ENCODE measurements around the gene MOB1B.

MOB1B gene

DNA sequence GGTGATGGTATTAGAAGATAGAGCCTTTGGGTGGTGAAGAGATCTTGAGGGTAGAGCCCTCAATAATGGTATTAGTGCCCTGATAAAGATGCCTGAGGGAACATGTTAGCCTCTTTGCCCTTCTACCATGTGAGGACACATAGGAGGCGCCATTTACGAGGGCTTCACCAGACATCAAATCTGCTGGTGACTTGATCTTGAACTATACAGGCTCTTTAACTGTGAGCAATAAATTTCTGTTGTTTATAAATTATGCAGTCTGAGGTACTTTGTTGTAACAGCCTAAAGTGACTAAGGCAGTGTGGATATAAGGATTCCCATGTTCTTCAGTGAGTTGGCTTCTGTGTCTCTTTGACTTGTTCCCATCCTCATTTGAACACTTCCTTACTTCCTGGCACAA lies 11.8 kb downstream of the MOB1B start:
- TF ChIP-seq, protein P1, sequence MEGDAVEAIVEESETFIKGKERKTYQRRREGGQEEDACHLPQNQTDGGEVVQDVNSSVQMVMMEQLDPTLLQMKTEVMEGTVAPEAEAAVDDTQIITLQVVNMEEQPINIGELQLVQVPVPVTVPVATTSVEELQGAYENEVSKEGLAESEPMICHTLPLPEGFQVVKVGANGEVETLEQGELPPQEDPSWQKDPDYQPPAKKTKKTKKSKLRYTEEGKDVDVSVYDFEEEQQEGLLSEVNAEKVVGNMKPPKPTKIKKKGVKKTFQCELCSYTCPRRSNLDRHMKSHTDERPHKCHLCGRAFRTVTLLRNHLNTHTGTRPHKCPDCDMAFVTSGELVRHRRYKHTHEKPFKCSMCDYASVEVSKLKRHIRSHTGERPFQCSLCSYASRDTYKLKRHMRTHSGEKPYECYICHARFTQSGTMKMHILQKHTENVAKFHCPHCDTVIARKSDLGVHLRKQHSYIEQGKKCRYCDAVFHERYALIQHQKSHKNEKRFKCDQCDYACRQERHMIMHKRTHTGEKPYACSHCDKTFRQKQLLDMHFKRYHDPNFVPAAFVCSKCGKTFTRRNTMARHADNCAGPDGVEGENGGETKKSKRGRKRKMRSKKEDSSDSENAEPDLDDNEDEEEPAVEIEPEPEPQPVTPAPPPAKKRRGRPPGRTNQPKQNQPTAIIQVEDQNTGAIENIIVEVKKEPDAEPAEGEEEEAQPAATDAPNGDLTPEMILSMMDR (conservative IDR thresholded peaks at IDR 0.05; ENCODE audit: low read depth, low read length): no peak
- H3K4me3 ChIP-seq (ENCODE audit: low read length): no peak overlapping the region
- DNase-seq (ENCODE audit: low read depth): no peak

DNA sequence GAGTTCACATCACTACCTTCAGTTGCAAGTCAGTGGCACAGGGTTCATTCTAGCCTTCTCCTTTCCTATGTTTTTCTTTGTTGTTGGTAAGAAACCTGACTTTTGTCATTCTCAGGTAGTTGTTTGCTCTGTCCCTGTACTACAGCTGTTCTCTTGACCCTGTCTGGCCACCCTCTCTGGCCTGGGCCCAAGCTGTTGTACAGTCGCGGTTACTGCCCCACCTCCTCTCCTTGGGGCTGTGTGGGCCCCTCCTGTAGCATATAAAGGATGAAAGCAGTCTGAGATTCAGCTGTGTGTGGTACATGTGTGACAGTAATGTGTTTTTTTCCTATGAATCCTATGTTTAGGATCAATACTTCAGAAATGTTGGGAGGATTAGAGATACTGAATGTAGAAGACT lies 12.5 kb downstream of the MOB1B start:
- DNase-seq (ENCODE audit: low read depth): no peak
- TF ChIP-seq, protein P1 (conservative IDR thresholded peaks at IDR 0.05; ENCODE audit: low read depth, low read length): no peak
- H3K4me3 ChIP-seq (ENCODE audit: low read length): no peak overlapping the region

DNA sequence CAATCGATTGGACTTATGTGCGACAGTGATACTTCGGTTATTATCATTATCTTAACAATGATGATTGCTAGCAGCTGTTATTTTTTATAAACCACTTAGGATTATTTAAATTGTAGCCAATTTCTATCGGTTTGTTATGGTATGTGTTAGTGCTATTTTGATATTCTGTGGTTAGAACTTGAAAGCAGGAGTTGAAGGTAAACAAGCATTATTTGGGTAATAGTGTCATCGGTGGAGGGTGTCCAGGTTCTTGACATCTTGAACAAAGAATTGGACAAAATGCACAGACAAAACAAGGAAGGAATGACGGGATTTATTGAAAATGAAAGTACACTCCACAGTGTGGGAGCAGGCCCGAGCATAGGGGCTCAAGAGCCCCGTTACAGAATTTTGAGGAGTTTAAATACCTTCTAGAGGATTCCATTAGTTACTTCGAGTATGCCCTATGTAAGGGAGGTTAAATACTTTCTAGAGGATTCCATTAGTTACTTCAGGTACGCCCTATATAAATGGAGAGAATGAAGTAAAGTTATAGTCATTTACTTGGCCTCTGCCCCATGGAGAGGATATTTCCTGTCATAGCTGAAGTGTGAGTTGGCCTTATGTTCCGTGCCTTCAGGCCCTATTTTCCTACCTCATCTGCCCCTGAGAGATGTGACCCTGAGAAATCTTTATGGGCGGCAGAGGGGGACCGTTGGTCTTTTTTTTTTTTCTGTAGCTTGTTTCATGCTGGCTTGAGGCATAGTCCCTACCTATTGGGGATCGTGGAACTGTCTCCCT lies 13.1 kb downstream of the MOB1B start:
- TF ChIP-seq, protein P1 (conservative IDR thresholded peaks at IDR 0.05; ENCODE audit: low read depth, low read length): no peak
- DNase-seq (ENCODE audit: low read depth): no peak
- H3K4me3 ChIP-seq (ENCODE audit: low read length): no peak overlapping the region

DNA sequence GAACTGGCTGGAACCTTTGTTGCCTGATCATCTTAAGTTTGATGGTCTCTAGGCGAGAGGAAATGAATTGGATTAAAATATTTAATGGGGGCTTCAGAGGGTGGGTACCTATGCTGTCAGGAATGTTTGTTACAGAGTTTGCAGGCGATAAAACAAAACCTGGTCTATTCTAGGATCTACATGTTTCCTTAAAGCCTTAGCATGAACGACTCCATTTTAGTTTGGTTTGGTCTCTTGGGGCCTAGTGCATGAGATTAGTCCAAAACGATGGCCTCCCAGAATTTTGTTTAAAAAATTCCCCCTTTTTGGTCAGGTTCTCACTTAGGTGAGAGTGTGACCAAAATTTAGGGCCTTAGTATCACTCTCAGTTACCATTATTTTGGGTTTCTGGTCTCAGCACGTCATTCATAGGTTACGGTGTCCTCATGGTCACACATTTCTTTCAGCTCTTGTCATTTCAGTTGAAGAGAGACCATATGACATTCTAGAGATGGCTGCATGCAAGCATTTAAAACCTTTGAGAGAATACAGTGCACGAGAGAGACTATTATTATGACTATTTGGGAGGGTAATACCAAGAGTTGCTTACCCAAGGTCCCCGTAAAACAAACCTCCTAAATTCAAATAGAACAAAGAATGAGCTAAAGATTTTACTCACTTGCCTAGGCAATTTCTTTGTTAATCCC lies 13.8 kb downstream of the MOB1B start:
- no peak for DNase-seq (ENCODE audit: low read depth)
- H3K4me3 ChIP-seq (ENCODE audit: low read length): no peak overlapping the region
- TF ChIP-seq, protein P1 (conservative IDR thresholded peaks at IDR 0.05; ENCODE audit: low read depth, low read length): no peak

DNA sequence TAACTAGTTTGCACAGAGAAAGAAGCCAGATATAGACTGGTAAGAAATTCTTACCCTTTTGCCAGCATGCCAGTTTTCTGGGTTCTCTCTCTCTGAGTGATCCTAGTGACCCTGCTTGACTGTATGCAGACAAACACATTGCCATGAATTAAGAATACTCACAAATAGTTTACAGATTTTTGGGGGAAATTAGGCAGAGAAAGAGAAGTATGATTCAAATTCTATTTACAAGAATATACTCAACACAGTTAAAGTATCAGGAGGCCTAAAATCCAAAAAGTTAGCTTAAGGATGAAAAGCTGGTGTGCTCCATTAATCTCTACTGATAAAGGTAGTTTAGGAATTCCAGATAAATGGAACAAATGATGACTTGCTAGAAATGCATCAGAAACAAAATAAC lies 18.4 kb downstream of the MOB1B start:
- no peak for DNase-seq (ENCODE audit: low read depth)
- TF ChIP-seq, protein P1 (conservative IDR thresholded peaks at IDR 0.05; ENCODE audit: low read depth, low read length): no peak

DNA sequence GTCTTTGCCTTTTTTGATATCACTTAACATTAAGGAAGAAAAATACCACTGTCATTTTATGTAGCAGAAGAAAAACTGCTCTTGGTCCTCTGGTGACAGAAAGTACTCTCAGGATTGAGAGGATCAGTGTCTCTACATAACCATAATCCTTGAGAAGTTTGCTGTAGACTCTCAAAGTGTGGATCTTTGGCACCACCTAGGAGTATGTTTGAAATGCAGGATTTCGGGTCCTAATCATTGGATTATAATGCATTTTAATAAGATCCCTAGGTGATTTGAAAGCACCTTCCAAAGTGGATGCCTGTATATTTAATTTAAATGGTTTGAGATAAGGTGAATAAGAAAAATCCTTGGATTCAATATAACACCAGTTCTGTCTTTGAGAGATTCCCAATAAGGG lies 23.2 kb downstream of the MOB1B start:
- H3K4me3 ChIP-seq (ENCODE audit: low read length): no peak overlapping the region
- no peak for DNase-seq (ENCODE audit: low read depth)
- TF ChIP-seq, protein P1 (conservative IDR thresholded peaks at IDR 0.05; ENCODE audit: low read depth, low read length): no peak

More for the DNA sequence above, 18.4 kb downstream of the MOB1B start:
- H3K4me3 ChIP-seq (ENCODE audit: low read length): no peak overlapping the region
